ENCODE results near the gene SOBP.

SOBP gene

DNA sequence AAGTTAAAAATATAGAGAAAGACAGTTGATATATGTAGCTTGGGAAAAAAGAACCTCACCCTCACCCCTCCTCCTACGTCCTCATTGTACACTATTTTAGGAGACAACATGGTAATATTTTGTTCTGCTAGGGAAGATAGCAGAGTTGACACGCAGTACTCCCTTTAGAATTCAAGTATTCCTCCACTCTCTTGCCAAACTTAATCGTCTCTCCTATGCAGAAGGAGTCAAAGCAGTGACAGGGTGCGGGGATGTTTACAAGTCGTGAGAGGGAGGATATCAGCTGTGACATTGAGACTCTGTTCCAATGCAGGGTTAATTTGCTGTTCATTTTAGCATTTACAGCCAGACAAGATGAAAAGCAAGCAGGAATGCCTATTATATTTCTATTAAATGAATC, 97.5 kb downstream of the SOBP start:
- DNase-seq (ENCODE audit: low read depth in 2 of 2, low spot score in 1 of 2): no peak

- DNase-seq (ENCODE audit: low read depth in 2 of 2, low spot score in 1 of 2): no peak
Measured at GRCh38 chr6:107589199-107589598, 99.3 kb downstream of the SOBP start.

GRCh38 chr6:107589934-107590333, 100.0 kb downstream of the SOBP start:
- no peak for DNase-seq (ENCODE audit: low read depth in 2 of 2, low spot score in 1 of 2)

GRCh38 chr6:107590378-107590777, 100.5 kb downstream of the SOBP start:
- no peak for DNase-seq (ENCODE audit: low read depth in 2 of 2, low spot score in 1 of 2)

DNA sequence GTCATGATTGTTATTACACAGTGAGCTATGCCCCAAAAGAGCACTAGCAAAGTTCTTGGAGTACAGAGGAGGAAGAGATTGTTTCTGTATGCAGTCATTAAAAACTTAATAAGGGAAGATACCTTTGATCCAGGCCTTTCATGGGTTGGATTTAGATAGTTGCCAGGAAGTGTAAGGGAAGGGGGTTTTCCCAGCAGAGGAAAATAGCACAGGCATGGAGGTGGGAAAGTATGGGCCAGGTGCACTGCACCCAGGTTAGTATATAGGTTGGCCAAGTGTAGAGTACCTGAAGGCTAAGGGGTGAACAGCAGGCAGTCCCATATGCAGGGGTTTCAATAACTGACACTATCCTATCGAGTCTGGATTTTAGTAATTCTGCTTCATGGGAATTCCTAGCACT, 101.4 kb downstream of the SOBP start:
- DNase-seq (ENCODE audit: low read depth in 2 of 2, low spot score in 1 of 2): no peak

- DNase-seq (ENCODE audit: low read depth in 2 of 2, low spot score in 1 of 2): no peak
Measured at GRCh38 chr6:107592806-107593205, 102.9 kb downstream of the SOBP start.

DNA sequence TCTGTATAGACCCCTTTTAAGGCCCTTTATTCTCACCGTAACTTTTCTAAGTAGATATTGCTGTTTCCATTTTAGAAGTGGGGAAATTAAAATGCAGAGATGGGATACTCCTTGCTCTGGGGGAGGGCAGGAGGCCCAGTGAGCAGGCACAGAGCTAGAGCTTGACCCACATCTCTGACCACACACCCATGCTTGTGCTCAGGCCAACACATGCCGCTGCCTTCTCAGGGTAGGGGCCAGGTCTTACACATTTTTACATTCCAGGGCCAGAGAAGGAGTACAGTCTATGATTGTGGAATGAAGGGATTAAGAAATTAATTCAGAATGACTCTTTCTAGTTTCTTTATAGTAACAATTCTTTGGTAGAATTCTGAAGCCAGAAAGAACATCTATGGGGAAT, 104.8 kb downstream of the SOBP start:
- no peak for DNase-seq (ENCODE audit: low read depth in 2 of 2, low spot score in 1 of 2)

GRCh38 chr6:107598091-107598490, 108.2 kb downstream of the SOBP start:
- DNase-seq (ENCODE audit: low read depth in 2 of 2, low spot score in 1 of 2): no peak

- DNase-seq (ENCODE audit: low read depth in 2 of 2, low spot score in 1 of 2): no peak
Measured at GRCh38 chr6:107599043-107599442, 109.1 kb downstream of the SOBP start.

- DNase-seq (ENCODE audit: low read depth in 2 of 2, low spot score in 1 of 2): no peak
Measured at GRCh38 chr6:107600121-107600520, 110.2 kb downstream of the SOBP start.

DNA sequence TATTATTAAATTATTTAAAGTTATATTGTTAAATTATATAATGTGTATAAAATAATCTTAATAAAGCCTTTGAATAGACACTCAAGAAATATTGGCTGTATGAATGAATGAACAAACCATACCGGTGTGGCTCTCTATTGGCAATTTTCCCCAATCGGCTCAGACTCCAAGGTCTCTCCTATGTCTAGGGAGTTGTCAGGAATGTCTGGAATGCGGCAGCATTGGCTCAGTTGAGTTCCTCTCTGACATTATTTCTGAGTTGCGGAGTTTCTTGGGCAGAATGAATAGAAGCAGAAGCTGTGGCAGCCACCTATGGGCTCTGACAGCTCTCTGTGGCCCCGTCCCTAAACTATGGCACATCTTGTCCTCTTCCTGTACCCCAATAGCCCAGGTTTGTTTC, 111.0 kb downstream of the SOBP start:
- DNase-seq (ENCODE audit: low read depth in 2 of 2, low spot score in 1 of 2): no peak

- DNase-seq (ENCODE audit: low read depth in 2 of 2, low spot score in 1 of 2): no peak
Measured at GRCh38 chr6:107601406-107601805, 111.5 kb downstream of the SOBP start.

DNA sequence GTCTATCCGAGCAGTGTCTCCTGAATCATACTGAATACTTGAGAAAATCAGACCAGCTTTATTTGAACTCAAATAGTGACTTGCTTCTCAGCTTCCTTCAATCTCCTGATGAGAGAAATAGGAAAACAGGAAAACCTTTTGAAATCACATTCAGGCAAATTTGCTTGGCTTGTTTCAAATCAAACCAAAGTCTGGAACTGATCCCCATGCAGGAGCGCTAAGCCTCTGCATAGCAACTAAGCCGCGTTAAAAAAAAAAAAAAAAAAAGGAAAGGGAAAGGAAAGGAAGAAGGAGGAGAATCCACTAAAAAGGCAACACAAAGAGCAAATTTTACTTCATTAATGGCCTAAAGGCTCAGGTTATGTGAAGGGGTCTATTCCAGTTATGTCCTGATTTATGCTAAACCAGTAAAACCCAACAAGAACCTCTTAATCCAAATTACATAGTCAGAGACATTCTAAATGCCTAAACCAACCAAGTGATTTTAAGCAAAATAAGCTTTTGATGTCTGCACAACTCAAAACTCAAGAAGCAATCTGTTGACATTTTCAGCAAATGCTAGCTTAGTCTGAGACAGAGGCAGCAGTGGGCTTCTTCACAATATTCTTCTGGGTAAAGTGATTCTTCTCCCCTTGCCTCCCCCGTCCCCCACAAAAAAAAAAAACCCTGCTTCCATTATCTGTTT, 112.5 kb downstream of the SOBP start:
- DNase-seq (ENCODE audit: low read depth in 2 of 2, low spot score in 1 of 2): no peak

DNA sequence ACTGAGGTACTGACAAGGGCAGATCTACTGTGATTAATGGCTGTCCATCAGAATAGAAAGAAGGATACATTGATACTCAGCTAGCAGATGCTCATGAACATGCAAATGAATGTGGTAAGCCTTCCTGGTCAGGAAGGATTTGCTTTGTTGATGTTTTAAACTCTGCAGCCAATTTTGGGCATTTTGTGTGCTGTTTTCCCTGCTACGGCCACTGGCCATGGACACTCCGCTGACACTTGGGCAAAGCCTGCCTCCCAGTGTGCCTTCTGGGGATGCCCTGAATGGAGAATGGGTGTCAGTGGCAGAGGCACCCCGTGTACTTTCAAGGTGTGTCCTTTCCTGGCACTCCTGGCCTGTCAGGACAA, 113.1 kb downstream of the SOBP start:
- DNase-seq (ENCODE audit: low read depth in 2 of 2, low spot score in 1 of 2): no peak

DNA sequence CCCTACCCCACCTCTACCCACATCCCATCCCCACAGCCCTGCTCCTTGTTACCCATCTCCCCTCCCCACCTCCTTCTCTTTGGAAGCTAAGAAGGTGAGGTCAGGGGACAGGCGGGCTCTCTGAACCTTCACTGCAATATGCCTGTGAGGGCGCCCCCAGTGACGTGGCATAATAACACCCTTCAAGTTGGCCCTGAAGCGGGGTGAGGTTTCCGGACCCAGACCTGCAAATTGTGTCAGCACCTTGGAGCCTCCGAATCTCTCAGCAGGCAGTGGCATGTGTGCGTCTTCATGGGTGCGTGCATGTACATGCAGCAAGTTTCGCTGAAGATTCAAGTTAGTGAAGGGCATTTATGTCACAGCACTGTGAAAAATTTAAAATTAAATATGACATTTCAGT, 114.6 kb downstream of the SOBP start:
- no peak for DNase-seq (ENCODE audit: low read depth in 2 of 2, low spot score in 1 of 2)

DNA sequence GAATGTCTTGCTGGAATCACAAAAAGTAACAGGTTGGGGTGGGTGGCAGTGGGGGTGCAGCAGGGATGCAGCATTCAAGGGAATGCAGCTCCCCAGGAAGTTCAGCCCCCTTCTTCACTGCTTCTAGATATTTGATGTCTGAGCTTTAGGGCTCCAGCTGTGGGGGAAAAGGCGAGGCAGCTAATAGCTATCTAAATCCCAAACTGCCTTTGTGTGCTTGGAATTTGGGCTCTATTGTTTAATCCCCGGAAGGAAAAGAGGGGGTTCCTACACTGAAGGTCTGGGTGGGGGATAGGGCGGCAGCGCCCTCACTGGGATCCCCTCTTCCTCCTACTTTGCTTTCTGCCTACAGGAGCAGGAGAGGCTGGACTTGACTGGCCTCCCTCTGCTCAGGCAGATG, 116.5 kb downstream of the SOBP start:
- no peak for DNase-seq (ENCODE audit: low read depth in 2 of 2, low spot score in 1 of 2)

- no peak for DNase-seq (ENCODE audit: low read depth in 2 of 2, low spot score in 1 of 2)
Measured at GRCh38 chr6:107607116-107607515, 117.2 kb downstream of the SOBP start.

DNA sequence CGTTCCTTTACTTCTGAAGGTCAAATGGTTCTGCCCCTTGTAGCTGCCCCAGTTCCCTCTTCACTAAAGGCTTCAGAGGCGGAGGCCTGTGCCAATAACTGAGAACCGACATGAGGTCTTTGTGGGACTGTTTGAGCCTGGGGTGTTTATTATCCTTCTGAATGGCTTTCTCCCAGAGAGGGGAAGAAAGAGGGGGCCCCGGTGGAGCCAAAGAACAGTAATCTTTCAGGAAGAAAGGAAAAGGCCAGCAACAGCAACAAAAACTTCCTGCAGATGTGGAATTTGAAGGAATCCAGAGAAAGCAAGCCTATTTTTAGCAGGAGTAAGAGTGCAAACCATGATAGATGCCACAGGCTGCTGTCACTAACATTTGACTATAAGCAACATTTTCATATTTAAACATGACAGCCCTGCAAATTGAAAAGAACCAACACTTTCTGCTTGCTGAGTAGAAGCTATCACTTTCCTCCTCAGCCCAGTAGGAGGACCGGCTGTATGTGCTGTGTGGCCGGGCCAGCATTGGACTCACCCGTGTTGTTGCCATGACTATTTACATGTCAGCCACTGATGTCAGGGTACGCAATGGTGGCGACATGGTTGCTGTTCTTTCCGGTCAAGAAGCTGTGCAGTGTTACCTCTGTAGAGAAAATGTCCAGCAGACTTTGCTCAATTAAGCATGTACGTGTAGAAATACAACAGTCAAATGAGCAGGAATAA, 121.3 kb downstream of the SOBP start:
- no peak for DNase-seq (ENCODE audit: low read depth in 2 of 2, low spot score in 1 of 2)

DNA sequence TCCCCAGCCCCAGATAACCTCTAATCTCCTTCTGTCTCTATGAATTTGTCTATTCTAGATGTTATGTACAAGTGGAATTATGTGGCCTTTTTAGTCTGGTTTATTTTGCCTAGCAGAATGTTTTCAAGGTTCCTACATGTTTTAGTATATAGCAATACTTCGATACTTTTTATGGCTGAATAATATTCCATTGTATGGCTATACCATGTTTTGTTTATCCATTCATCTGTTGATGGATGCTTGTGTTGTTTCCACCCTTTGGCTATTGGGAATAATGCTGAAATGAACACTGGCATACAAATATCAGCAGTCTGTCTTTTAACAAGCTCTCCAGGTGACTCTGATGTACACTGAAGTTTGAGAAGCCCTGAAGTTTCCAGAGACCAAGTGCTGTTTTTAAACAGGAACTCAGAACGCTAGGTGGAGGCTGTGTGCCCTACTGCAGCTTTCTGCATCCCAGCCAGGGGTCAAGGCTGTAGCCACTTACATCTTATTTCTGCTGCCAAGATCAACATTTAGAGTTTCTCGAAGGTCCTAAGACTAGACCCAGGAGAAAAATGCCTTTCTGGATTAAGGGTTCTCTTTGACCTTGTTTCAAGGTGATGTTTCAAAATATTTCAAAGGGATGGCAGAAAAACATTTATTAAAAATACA, 123.0 kb downstream of the SOBP start:
- no peak for DNase-seq (ENCODE audit: low read depth in 2 of 2, low spot score in 1 of 2)

GRCh38 chr6:107613651-107614379, 123.9 kb downstream of the SOBP start:
- DNase-seq (ENCODE audit: low read depth in 2 of 2, low spot score in 1 of 2): no peak

- no peak for DNase-seq (ENCODE audit: low read depth in 2 of 2, low spot score in 1 of 2)
Measured at GRCh38 chr6:107614828-107615227, 124.9 kb downstream of the SOBP start.

DNA sequence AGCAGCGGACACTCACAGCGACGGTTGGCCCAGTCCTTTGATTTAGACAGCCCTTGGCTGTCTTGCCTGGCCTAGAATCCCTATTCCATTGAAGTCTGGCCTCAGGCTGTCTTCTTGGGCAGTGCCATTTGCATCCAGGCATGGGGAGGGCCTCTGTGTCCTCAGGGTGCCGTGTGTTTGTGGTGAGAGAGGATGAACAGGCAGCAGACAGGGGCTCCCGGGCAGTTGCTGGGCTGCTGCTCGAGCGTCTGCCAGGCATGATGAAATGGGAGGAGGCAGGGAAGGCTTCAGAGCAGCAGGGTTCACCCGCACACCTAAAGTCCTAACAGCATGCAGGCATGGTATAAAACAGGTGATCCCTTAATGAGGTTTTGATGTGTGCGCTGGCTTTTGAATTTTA, 126.9 kb downstream of the SOBP start:
- no peak for DNase-seq (ENCODE audit: low read depth in 2 of 2, low spot score in 1 of 2)

All from stimulated activated CD8-positive, alpha-beta memory T cell treated with anti-CD3 and anti-CD28 coated beads, Interleukin-4, amount 100 ng/mL, for 1 hour (primary cell).